HepG2 (cell line): ENCODE results near the gene NUDT14. TPM values are rescaled to one million over a fixed set of nuclear protein-coding genes. Genes with fewer than 3 reads are reported as not detected.

Experiments
- ATAC-seq: fragments of 200-7000 bp; cut with Tn5 transposase; 3 replicates; pipeline ENCODE4 v1.9.1; 2020; ENCODE audit warnings: mild to moderate bottlenecking, moderate library complexity
- BruUV-seq: library from RNA; stranded (reverse); fragments of 400-500 nt; replicated peaks from 2 replicates; lab custom pipeline; 2021; lab: Mats Ljungman, UMichigan
- CTCF ChIA-PET: fragments of 300-600 bp; formaldehyde crosslinking; extraction: SDS; loops from one replicate; lab custom pipeline; 2021; ENCODE audit warnings: low total read pairs, inconsistent platforms, low intra/inter-chr PET ratio; lab: Yijun Ruan, JAX
- POLR2A ChIA-PET: fragments of 350-600 bp; sonication (Branson Sonifier 250); formaldehyde crosslinking; loops from one replicate; lab custom pipeline; 2020; ENCODE audit warnings: antibody characterized with exemption, inconsistent platforms; lab: Yijun Ruan, JAX
- DNase-seq: peaks from one replicate; pipeline ENCODE4 v3.0.0-alpha.2; 2015; ENCODE audit warnings: low spot score
- FAIRE-seq: peaks from 3 replicates; lab custom pipeline; 2011; peaks lifted over from hg19 to GRCh38; lab: Jason Lieb, UNC
- H2AFZ ChIP-seq: one replicate; pipeline ENCODE4 v1.6.1; 2011; ENCODE audit warnings: low read length, inconsistent platforms
- H3K27ac ChIP-seq: fragments of 300-600 bp; 3 replicates; pipeline ENCODE4 v1.8.0; 2011; ENCODE audit warnings: mixed run types, mild to moderate bottlenecking, mixed read lengths, low read length, inconsistent platforms; ENCODE audit not compliant: insufficient read depth; ENCODE audit errors: extremely low read length
- H3K27me3 ChIP-seq, 2 experiments: fragments of 200-600 bp in 1 of 2; 2 replicates in 1 of 2; 3 replicates in 1 of 2; pipeline versions ENCODE4 v1.6.0 to v1.8.0; 2011; ENCODE audit warnings: low read length in 2 of 2, mild to moderate bottlenecking in 2 of 2, moderate library complexity in 2 of 2, inconsistent platforms in 1 of 2; ENCODE audit not compliant: insufficient read depth in 2 of 2, control insufficient read depth in 1 of 2
- H3K36me3 ChIP-seq, 2 experiments: fragments of 200-600 bp in 1 of 2; replicated peaks in 1 of 2; 2 replicates in 1 of 2; 3 replicates in 1 of 2; pipeline versions ENCODE4 v1.5.1 to v1.8.0; 2011; ENCODE audit warnings: low read length in 2 of 2, inconsistent platforms in 1 of 2; ENCODE audit not compliant: insufficient read depth in 2 of 2, control insufficient read depth in 1 of 2
- H3K4me1 ChIP-seq: 2 replicates; pipeline ENCODE4 v1.5.1; 2012; ENCODE audit warnings: low read length, inconsistent platforms; ENCODE audit not compliant: insufficient read depth
- H3K4me2 ChIP-seq: 2 replicates; pipeline ENCODE4 v1.6.0; 2011; ENCODE audit warnings: low read depth, low read length, inconsistent platforms
- H3K4me3 ChIP-seq, 3 experiments: fragments of 200-600 bp in 1 of 3; sonication (generic), shearing (Covaris generic) in 1 of 3; replicated peaks in 1 of 3; 2 replicates each; pipeline ENCODE4 v1.5.1; 2011 to 2016; ENCODE audit warnings: low read length in 3 of 3, inconsistent platforms in 2 of 3, low read depth in 2 of 3, mild to moderate bottlenecking in 2 of 3, control low read depth in 1 of 3, mixed read lengths in 1 of 3; ENCODE audit not compliant: insufficient read depth in 1 of 3
- H3K79me2 ChIP-seq: one replicate; pipeline ENCODE4 v1.6.1; 2011; ENCODE audit warnings: low read length, inconsistent platforms; ENCODE audit not compliant: insufficient read depth
- H3K9ac ChIP-seq: 2 replicates; pipeline ENCODE4 v1.6.0; 2011; ENCODE audit warnings: mild to moderate bottlenecking, low read depth, low read length, inconsistent platforms; ENCODE audit not compliant: insufficient read depth
- H3K9me3 ChIP-seq: 2 replicates; pipeline ENCODE4 v1.5.1; 2012; ENCODE audit warnings: mild to moderate bottlenecking, low read length
- H4K20me1 ChIP-seq: 2 replicates; pipeline ENCODE4 v1.6.0; 2011; ENCODE audit warnings: inconsistent platforms, mild to moderate bottlenecking, low read length, moderate library complexity; ENCODE audit not compliant: insufficient read depth
- CBX1 ChIP-seq: IDR thresholded peaks from one replicate; pipeline ENCODE4 v1.6.1; 2016; ENCODE audit warnings: antibody characterized with exemption, low read depth
- DNMT1 ChIP-seq: sonication (generic); formaldehyde crosslinking; IDR thresholded peaks from 2 replicates; pipeline ENCODE4 v1.5.1; 2020; ENCODE audit warnings: mild to moderate bottlenecking, missing genetic modification reagents
- GABPB1 ChIP-seq: IDR thresholded peaks from 2 replicates; pipeline ENCODE4 v1.6.1; 2016; ENCODE audit warnings: mild to moderate bottlenecking, missing genetic modification reagents, moderate library complexity, missing compliant biosample characterization
- JDP2 ChIP-seq: sonication (generic); formaldehyde crosslinking; IDR thresholded peaks from 2 replicates; pipeline ENCODE4 v1.8.1; 2022; ENCODE audit warnings: missing genetic modification reagents, borderline replicate concordance
- SOX5 ChIP-seq: IDR thresholded peaks from 2 replicates; pipeline ENCODE4 v1.6.1; 2016; ENCODE audit warnings: borderline replicate concordance
- ZKSCAN5 ChIP-seq: sonication (generic); formaldehyde crosslinking; IDR thresholded peaks from 2 replicates; pipeline ENCODE4 v1.5.1; 2020; ENCODE audit warnings: mild to moderate bottlenecking, missing genetic modification reagents
- ZNF296 ChIP-seq: sonication (generic); formaldehyde crosslinking; conservative IDR thresholded peaks from 2 replicates; pipeline ENCODE4 v1.5.0; 2020; ENCODE audit warnings: mild to moderate bottlenecking, missing genetic modification reagents
- ZNF552 ChIP-seq: sonication (generic); formaldehyde crosslinking; IDR thresholded peaks from 2 replicates; pipeline ENCODE4 v1.9.0; 2022; ENCODE audit warnings: missing genetic modification reagents, mild to moderate bottlenecking, borderline replicate concordance
- WGBS: methylation state at CpG from one replicate; pipeline ENCODE4 v1.1.6; 2017; ENCODE audit warnings: low lambda C conversion rate; 5-methylcytosine and 5-hydroxymethylcytosine counted together
- in situ Hi-C: cut with HindIII; loops from 2 replicates; pipeline ENCODE4 v1.10.0; 2017; ENCODE audit warnings: low pct_unique_long_range_greater_than_20kb; ENCODE audit not compliant: extremely low pct_ligation_motif_present
- intact Hi-C: fragments of 100-400 bp; cut with micrococcal nuclease; formaldehyde crosslinking; loops from one replicate; pipeline ENCODE4 v1.10.0; 2022; ENCODE audit not compliant: unreplicated experiment
- polyA plus RNA-seq, 8 experiments: library from polyadenylated mRNA; depleted of rRNA in 3 of 8; stranded (reverse) in 7 of 8; unstranded in 1 of 8; fragments of >200 nt; fragmentation: Illumina TruSeq in 4 of 8; extraction: Trizol in 4 of 8; gene quantifications; 2 replicates each; pipeline versions ENCODE4 v1.2.1 to v1.2.3, GENCODE V29; 2011 to 2016; ENCODE audit warnings: low read depth in 4 of 8, missing spikeins in 1 of 8, mixed read lengths in 1 of 8; ENCODE audit not compliant: insufficient read depth in 1 of 8
- total RNA-seq, 5 experiments: library from RNA; depleted of rRNA; stranded (reverse); fragments of >200 nt; fragmentation: Illumina TruSeq; extraction: Trizol; gene quantifications; 2 replicates each; pipeline ENCODE4 v1.2.3, GENCODE V29; 2016; ENCODE audit warnings: low read depth in 1 of 5
- TF ChIP-seq, protein P1 (sequence below): sonication (generic); formaldehyde crosslinking; IDR thresholded peaks from 2 replicates; pipeline ENCODE4 v1.4.0; 2020; ENCODE audit warnings: missing genetic modification reagents, mild to moderate bottlenecking, borderline replicate concordance

Gene NUDT14
- total and polyA plus RNA-seq, 2 of the 13 experiments (the other 11 are each of a cell fraction or from before 2014, with no cell fraction given) = 5.8 to 6.1 TPM

DNA sequence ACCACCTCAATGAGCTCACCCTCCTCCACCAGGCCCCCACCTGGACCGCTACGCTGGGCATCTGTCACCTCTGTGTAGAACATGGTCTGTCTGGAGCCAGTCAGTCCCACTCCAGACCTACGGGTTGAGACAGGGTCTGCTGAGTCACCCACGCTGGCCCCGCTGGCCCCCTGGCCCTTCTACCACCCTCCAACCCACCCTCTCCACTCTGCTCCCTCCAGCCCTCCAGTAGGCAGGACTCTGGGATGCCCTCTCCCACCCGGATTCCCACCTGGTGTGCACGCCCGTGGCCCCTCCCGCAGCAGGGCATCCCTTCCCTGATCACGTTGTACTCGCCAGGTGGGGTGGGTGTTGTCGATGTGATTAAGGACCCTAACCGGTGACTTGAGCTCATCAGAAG lies 8.0 kb downstream of the NUDT14 start:
- Histone ChIP-seq H3K36me3 (no peaks in the 10 kb centered on the region), H3K4me3 (no peak overlapping the region), H3K9me3 (no peaks in the 10 kb centered on the region)
- DNase-seq (no peak), FAIRE-seq (no peak)
- intact Hi-C loops = no loop called here
- POLR2A ChIA-PET = no interaction called here
- TF ChIP-seq DNMT1 (CRISPR knock-in tag) = no peak
- no peak for TF ChIP-seq ZNF296 (CRISPR knock-in tag)
- no peak for TF ChIP-seq ZNF552
- no peak for TF ChIP-seq CBX1
- no peak for TF ChIP-seq ZKSCAN5 (CRISPR knock-in tag)
- no peak for TF ChIP-seq JDP2 (CRISPR knock-in tag)
- TF ChIP-seq GABPB1 (CRISPR knock-in tag) = no peak
- no peak for TF ChIP-seq SOX5 (CRISPR knock-in tag)
- TF ChIP-seq, protein P1, sequence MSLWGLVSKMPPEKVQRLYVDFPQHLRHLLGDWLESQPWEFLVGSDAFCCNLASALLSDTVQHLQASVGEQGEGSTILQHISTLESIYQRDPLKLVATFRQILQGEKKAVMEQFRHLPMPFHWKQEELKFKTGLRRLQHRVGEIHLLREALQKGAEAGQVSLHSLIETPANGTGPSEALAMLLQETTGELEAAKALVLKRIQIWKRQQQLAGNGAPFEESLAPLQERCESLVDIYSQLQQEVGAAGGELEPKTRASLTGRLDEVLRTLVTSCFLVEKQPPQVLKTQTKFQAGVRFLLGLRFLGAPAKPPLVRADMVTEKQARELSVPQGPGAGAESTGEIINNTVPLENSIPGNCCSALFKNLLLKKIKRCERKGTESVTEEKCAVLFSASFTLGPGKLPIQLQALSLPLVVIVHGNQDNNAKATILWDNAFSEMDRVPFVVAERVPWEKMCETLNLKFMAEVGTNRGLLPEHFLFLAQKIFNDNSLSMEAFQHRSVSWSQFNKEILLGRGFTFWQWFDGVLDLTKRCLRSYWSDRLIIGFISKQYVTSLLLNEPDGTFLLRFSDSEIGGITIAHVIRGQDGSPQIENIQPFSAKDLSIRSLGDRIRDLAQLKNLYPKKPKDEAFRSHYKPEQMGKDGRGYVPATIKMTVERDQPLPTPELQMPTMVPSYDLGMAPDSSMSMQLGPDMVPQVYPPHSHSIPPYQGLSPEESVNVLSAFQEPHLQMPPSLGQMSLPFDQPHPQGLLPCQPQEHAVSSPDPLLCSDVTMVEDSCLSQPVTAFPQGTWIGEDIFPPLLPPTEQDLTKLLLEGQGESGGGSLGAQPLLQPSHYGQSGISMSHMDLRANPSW = no peak
- TF ChIP-seq, all 625 proteins: peak for 0
- Histone ChIP-seq H3K4me1 (no peaks in the 10 kb centered on the region), H3K9ac (no peak overlapping the region), H3K27ac (no peak overlapping the region), H3K27me3 (peaks cover 26 to 88% of the 10 kb centered on the region in 2 experiments), H4K20me1 (no peaks in the 10 kb centered on the region), H3K4me2 (no peak overlapping the region), H3K79me2 (no peaks in the 10 kb centered on the region), H2AFZ (no peak overlapping the region)
- in situ Hi-C loops = no loop called here
- ATAC-seq = no peak
- CTCF ChIA-PET = no interaction called here
- no TSS peak for BruUV-seq
- WGBS = 3% methylated on average over 11 of the region's 13 CpGs
